ENCODE measurements around the gene SSTR1. TPM values are rescaled to one million over a fixed set of nuclear protein-coding genes. Genes with fewer than 3 reads are reported as not detected.

Gene SSTR1
- total RNA-seq, 4 donors from 2014 or later: 1.2 to 2.7 (median 1.7) TPM

GRCh38 chr14:38198425-38198824 is 9.3 kb upstream of the SSTR1 start:
- Histone ChIP-seq H3K4me1 (no peaks in the 10 kb centered on the region), H3K4me3 (no peak overlapping the region), H3K27me3 (no peaks in the 10 kb centered on the region), H3K9me3 (no peaks in the 10 kb centered on the region), H3K27ac (no peak overlapping the region), H3K36me3 (no peaks in the 10 kb centered on the region)
- DNase-seq: no peak
- TF ChIP-seq POLR2A (IDR thresholded peaks at IDR 0.05) (no peak), CTCF (IDR thresholded peaks at IDR 0.05) (no peak)
- intact Hi-C loops (cut with DNase I; ENCODE audit: low total_unique reads): no loop called here

- intact Hi-C loops (cut with DNase I; ENCODE audit: low total_unique reads): no loop called here
- DNase-seq: no peak
- Histone ChIP-seq H3K4me3 (no peak overlapping the region), H3K27me3 (no peaks in the 10 kb centered on the region), H3K27ac (no peak overlapping the region), H3K4me1 (no peaks in the 10 kb centered on the region), H3K9me3 (no peaks in the 10 kb centered on the region), H3K36me3 (no peaks in the 10 kb centered on the region)
- TF ChIP-seq CTCF (IDR thresholded peaks at IDR 0.05) (no peak), POLR2A (IDR thresholded peaks at IDR 0.05) (no peak)
These were observed 8.6 kb upstream of the SSTR1 start for GRCh38 chr14:38199076-38199475.

GRCh38 chr14:38199739-38200138 is 8.0 kb upstream of the SSTR1 start:
- H3K36me3 ChIP-seq: no peaks in the 10 kb centered on the region
- H3K4me1 ChIP-seq: no peaks in the 10 kb centered on the region
- intact Hi-C loops (cut with DNase I; ENCODE audit: low total_unique reads): no loop called here
- H3K4me3 ChIP-seq: no peak overlapping the region
- no peaks in the 10 kb centered on the region for H3K27me3 ChIP-seq
- H3K9me3 ChIP-seq: no peaks in the 10 kb centered on the region
- no peak for DNase-seq
- TF ChIP-seq POLR2A (IDR thresholded peaks at IDR 0.05) (no peak), CTCF (IDR thresholded peaks at IDR 0.05) (no peak)
- H3K27ac ChIP-seq: no peak overlapping the region

GRCh38 chr14:38201137-38201828 is 6.4 kb upstream of the SSTR1 start:
- Histone ChIP-seq H3K4me3 (no peak overlapping the region), H3K4me1 (no peaks in the 10 kb centered on the region), H3K27ac (no peak overlapping the region), H3K36me3 (no peaks in the 10 kb centered on the region), H3K9me3 (no peaks in the 10 kb centered on the region), H3K27me3 (no peaks in the 10 kb centered on the region)
- TF ChIP-seq CTCF (IDR thresholded peaks at IDR 0.05) (no peak), POLR2A (IDR thresholded peaks at IDR 0.05) (no peak)
- intact Hi-C loops (cut with DNase I; ENCODE audit: low total_unique reads): no loop called here
- DNase-seq: no peak

DNA sequence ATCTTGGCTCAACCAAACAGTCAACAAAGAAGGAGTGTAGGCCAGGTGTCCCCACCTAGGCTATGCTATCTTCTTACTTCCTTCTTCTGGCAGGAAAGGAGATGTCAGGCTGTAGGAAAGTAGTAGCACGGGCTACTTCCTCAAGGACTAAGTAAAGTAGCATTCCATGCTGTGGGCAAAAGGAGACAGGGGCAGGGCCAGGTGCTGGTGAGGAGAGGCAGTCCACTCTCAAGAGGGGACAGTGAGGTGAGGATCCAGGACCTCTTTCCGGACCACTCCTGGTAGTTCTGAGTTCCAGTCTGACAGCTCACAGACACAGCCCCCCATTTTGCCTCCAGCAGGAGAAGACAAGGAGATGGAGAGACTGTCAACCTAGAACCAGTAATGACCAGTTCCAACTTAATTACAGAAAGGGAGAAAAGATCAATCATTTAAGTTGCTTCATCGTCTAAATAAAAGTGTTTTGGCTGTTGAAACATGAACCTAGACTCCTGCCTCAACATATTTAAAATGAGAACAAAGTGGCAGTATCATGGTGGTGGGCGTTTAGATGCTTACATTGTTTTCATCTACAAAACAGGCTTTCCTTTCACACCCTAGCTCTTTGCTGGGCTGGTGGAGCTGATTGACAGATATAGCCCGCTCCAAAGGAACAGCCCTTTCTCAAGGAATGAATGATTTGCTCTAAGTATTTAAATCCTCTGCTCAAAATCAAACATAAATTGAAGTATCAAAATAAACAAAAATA is 5.1 kb upstream of the SSTR1 start:
- H3K4me3 ChIP-seq: no peak overlapping the region
- no peak for DNase-seq
- no peaks in the 10 kb centered on the region for H3K36me3 ChIP-seq
- no peaks in the 10 kb centered on the region for H3K27me3 ChIP-seq
- H3K4me1 ChIP-seq: no peaks in the 10 kb centered on the region
- TF ChIP-seq POLR2A (IDR thresholded peaks at IDR 0.05) (no peak), CTCF (IDR thresholded peaks at IDR 0.05) (no peak)
- H3K9me3 ChIP-seq: no peaks in the 10 kb centered on the region
- H3K27ac ChIP-seq: no peak overlapping the region
- intact Hi-C loops (cut with DNase I; ENCODE audit: low total_unique reads): no loop called here

Data from uterus (tissue), 4 donors.